ENCODE measurements around the gene SLC31A1. TPM values are rescaled to one million over a fixed set of nuclear protein-coding genes. Genes with fewer than 3 reads are reported as not detected.

SLC31A1 gene
- total RNA-seq, 3 donors from 2014 or later (not counting 1 experiment from before 2014, with no cell fraction given): 7.9 to 27.8 (median 11.8) TPM

GRCh38 chr9:113302792-113303418 is 81.6 kb downstream of the SLC31A1 start, which contains the start of gene RNF183:
Gene RNF183 (minus strand): TSS chr9:113303376. CDS start chr9:113298184, 5,192 bp downstream.
- no peak for TF ChIP-seq CTCF (IDR thresholded peaks at IDR 0.05)
- H3K27ac Mint-ChIP-seq: no peak within 1 kb of the TSS
- no peak within 1 kb of the TSS for H3K4me3 ChIP-seq (ENCODE audit: low read length)
- H3K27ac ChIP-seq (ENCODE audit: low read length): no peak within 1 kb of the TSS
- no peak for ATAC-seq
- no peaks in the 10 kb centered on the region for H3K9me3 ChIP-seq (ENCODE audit: control insufficient read depth, insufficient read depth, low read length)
- H3K27me3 Mint-ChIP-seq (ENCODE audit: low read depth in 2 of 2): peaks cover 9 to 26% of the 10 kb centered on the region in 2 donors
- H3K9me3 Mint-ChIP-seq: no peaks in the 10 kb centered on the region
- no peaks in the 10 kb centered on the region for H3K4me1 Mint-ChIP-seq
- no peaks in the 10 kb centered on the region for H3K36me3 Mint-ChIP-seq
- intact Hi-C loops (cut with micrococcal nuclease): no loop called here
- WGBS (ENCODE audit: insufficient coverage): 93% methylated on average over 25 of the region's 25 CpGs
- no peak within 1 kb of the TSS for H3K4me3 Mint-ChIP-seq
- no peak for DNase-seq
- no peaks in the 10 kb centered on the region for H3K4me1 ChIP-seq (ENCODE audit: control insufficient read depth, insufficient read depth, low read length)
- no peaks in the 10 kb centered on the region for H3K36me3 ChIP-seq (ENCODE audit: control insufficient read depth, insufficient read depth, low read length)
- no peaks in the 10 kb centered on the region for H3K27me3 ChIP-seq (ENCODE audit: control insufficient read depth, insufficient read depth, low read length)

GRCh38 chr9:113306566-113306965 is 85.2 kb downstream of the SLC31A1 start:
- no peaks in the 10 kb centered on the region for H3K4me1 ChIP-seq (ENCODE audit: control insufficient read depth, insufficient read depth, low read length)
- DNase-seq (no peak), ATAC-seq (no peak)
- H3K27ac ChIP-seq (ENCODE audit: low read length): no peak overlapping the region
- no peaks in the 10 kb centered on the region for H3K36me3 ChIP-seq (ENCODE audit: control insufficient read depth, insufficient read depth, low read length)
- no CpG with 5 or more reads among the region's 1 CpG for WGBS (ENCODE audit: insufficient coverage)
- H3K27ac Mint-ChIP-seq: no peak overlapping the region
- no peaks in the 10 kb centered on the region for H3K9me3 Mint-ChIP-seq
- no peak for TF ChIP-seq CTCF (IDR thresholded peaks at IDR 0.05)
- H3K27me3 Mint-ChIP-seq (ENCODE audit: low read depth in 2 of 2): peaks cover 5 to 7% of the 10 kb centered on the region in 2 donors
- intact Hi-C loops (cut with micrococcal nuclease): no loop called here
- no peaks in the 10 kb centered on the region for H3K4me1 Mint-ChIP-seq
- no peak overlapping the region for H3K4me3 Mint-ChIP-seq
- no peaks in the 10 kb centered on the region for H3K36me3 Mint-ChIP-seq
- H3K9me3 ChIP-seq (ENCODE audit: control insufficient read depth, insufficient read depth, low read length): no peaks in the 10 kb centered on the region
- no peaks in the 10 kb centered on the region for H3K27me3 ChIP-seq (ENCODE audit: control insufficient read depth, insufficient read depth, low read length)
- no peak overlapping the region for H3K4me3 ChIP-seq (ENCODE audit: low read length)

- H3K4me3 Mint-ChIP-seq: no peak overlapping the region
- no peaks in the 10 kb centered on the region for H3K4me1 ChIP-seq (ENCODE audit: control insufficient read depth, insufficient read depth, low read length)
- H3K27ac Mint-ChIP-seq: no peak overlapping the region
- H3K27me3 Mint-ChIP-seq (ENCODE audit: low read depth in 2 of 2): peaks cover 1 to 2% of the 10 kb centered on the region in 2 donors
- no peaks in the 10 kb centered on the region for H3K36me3 Mint-ChIP-seq
- no peaks in the 10 kb centered on the region for H3K27me3 ChIP-seq (ENCODE audit: control insufficient read depth, insufficient read depth, low read length)
- no peaks in the 10 kb centered on the region for H3K36me3 ChIP-seq (ENCODE audit: control insufficient read depth, insufficient read depth, low read length)
- H3K27ac ChIP-seq (ENCODE audit: low read length): no peak overlapping the region
- DNase-seq (no peak), ATAC-seq (no peak)
- TF ChIP-seq CTCF (IDR thresholded peaks at IDR 0.05): no peak
- H3K4me3 ChIP-seq (ENCODE audit: low read length): no peak overlapping the region
- intact Hi-C loops (cut with micrococcal nuclease): no loop called here
- H3K9me3 Mint-ChIP-seq: no peaks in the 10 kb centered on the region
- no peaks in the 10 kb centered on the region for H3K9me3 ChIP-seq (ENCODE audit: control insufficient read depth, insufficient read depth, low read length)
- H3K4me1 Mint-ChIP-seq: no peaks in the 10 kb centered on the region
- 80% methylated on average over 8 of the region's 8 CpGs for WGBS (ENCODE audit: insufficient coverage)
These were observed 86.1 kb downstream of the SLC31A1 start for GRCh38 chr9:113307396-113307975.
